Keratinocyte (primary cell): ENCODE measurements around the gene LINGO1. TPM values are rescaled to one million over a fixed set of nuclear protein-coding genes. Genes with fewer than 3 reads are reported as not detected.

Experiments
- DNase-seq: peaks from one replicate; pipeline ENCODE4 v3.0.0-alpha.2; 2011; ENCODE audit warnings: low read depth, missing footprints, low spot score
- FAIRE-seq: peaks from 2 replicates; lab custom pipeline; 2011; peaks lifted over from hg19 to GRCh38; lab: Jason Lieb, UNC
- H2AFZ ChIP-seq: 2 replicates; pipeline ENCODE4 v1.6.0; 2012; ENCODE audit warnings: low read length, control low read depth, inconsistent platforms; ENCODE audit not compliant: control insufficient read depth
- H3K27ac ChIP-seq: 2 replicates; pipeline ENCODE4 v1.5.1; 2011; ENCODE audit warnings: low read length; ENCODE audit not compliant: control insufficient read depth, insufficient read depth
- H3K27me3 ChIP-seq: 3 replicates; pipeline ENCODE4 v1.6.0; 2011; ENCODE audit warnings: low read length; ENCODE audit not compliant: control insufficient read depth, insufficient read depth; ENCODE audit errors: extremely low read depth
- H3K36me3 ChIP-seq, 2 experiments: 2 replicates in 1 of 2; 3 replicates in 1 of 2; pipeline ENCODE4 v1.5.1; 2011; ENCODE audit warnings: low read length in 2 of 2, mild to moderate bottlenecking in 1 of 2; ENCODE audit not compliant: control insufficient read depth in 2 of 2, insufficient read depth in 2 of 2; ENCODE audit errors: extremely low read depth in 1 of 2
- H3K4me1 ChIP-seq: 3 replicates; pipeline ENCODE4 v1.5.1; 2011; ENCODE audit warnings: low read length; ENCODE audit not compliant: control insufficient read depth, insufficient read depth; ENCODE audit errors: extremely low read depth
- H3K4me2 ChIP-seq: 3 replicates; pipeline ENCODE4 v1.6.0; 2011; ENCODE audit warnings: low read depth, low read length; ENCODE audit not compliant: control insufficient read depth, insufficient read depth; ENCODE audit errors: extremely low read depth
- H3K4me3 ChIP-seq, 3 experiments: fragments of 200-600 bp in 1 of 3; sonication (generic) in 1 of 3; 2 replicates in 2 of 3; 3 replicates in 1 of 3; pipeline ENCODE4 v1.5.1; 2011 to 2016; ENCODE audit warnings: low read length in 3 of 3, mild to moderate bottlenecking in 3 of 3, control low read depth in 2 of 3, inconsistent platforms in 1 of 3, low read depth in 1 of 3, mixed read lengths in 1 of 3, mixed run types in 1 of 3, moderate library complexity in 1 of 3; ENCODE audit not compliant: control insufficient read depth in 2 of 3, insufficient read depth in 2 of 3; ENCODE audit errors: extremely low read depth in 1 of 3
- H3K79me2 ChIP-seq: 2 replicates; pipeline ENCODE4 v1.6.0; 2012; ENCODE audit warnings: low read length; ENCODE audit not compliant: control insufficient read depth, insufficient read depth
- H3K9ac ChIP-seq: 3 replicates; pipeline ENCODE4 v1.6.0; 2011; ENCODE audit warnings: low read length; ENCODE audit not compliant: control insufficient read depth, insufficient read depth; ENCODE audit errors: extremely low read depth
- H3K9me1 ChIP-seq: 3 replicates; pipeline ENCODE4 v1.6.0; 2011; ENCODE audit warnings: low read length; ENCODE audit not compliant: control insufficient read depth, insufficient read depth; ENCODE audit errors: extremely low read depth
- H3K9me3 ChIP-seq: 2 replicates; pipeline ENCODE4 v1.5.1; 2012; ENCODE audit warnings: low read depth, low read length; ENCODE audit not compliant: control insufficient read depth
- H4K20me1 ChIP-seq: 3 replicates; pipeline ENCODE4 v1.6.0; 2011; ENCODE audit warnings: low read length; ENCODE audit not compliant: control insufficient read depth, insufficient read depth; ENCODE audit errors: extremely low read depth
- CTCF ChIP-seq, 3 experiments: IDR thresholded peaks in 1 of 3; conservative IDR thresholded peaks in 1 of 3; optimal IDR thresholded peaks in 1 of 3; 2 replicates in 2 of 3; 3 replicates in 1 of 3; pipeline versions ENCODE3 to v1.5.1; 2011; ENCODE audit warnings: low read length in 3 of 3, mild to moderate bottlenecking in 3 of 3, moderate library complexity in 2 of 3, control low read depth in 1 of 3, inconsistent platforms in 1 of 3; ENCODE audit not compliant: insufficient read depth in 2 of 3; ENCODE audit errors: extremely low read depth in 1 of 3
- EZH2 ChIP-seq: IDR thresholded peaks from one replicate; pipeline ENCODE4 v1.6.1; 2012; ENCODE audit warnings: inconsistent platforms, mild to moderate bottlenecking, low read length, moderate library complexity
- dilution Hi-C: fragments of 300-500 bp; cut with MboI; formaldehyde crosslinking; loops from one replicate; pipeline ENCODE4 v1.7.0; 2020; ENCODE audit warnings: low sequenced_read_pairs; ENCODE audit not compliant: extremely low pct_ligation_motif_present
- polyA plus RNA-seq, 5 experiments: library from polyadenylated mRNA; depleted of rRNA in 3 of 5; stranded (reverse) in 3 of 5; stranded (forward) in 1 of 5; unstranded in 1 of 5; fragments of >200 nt; gene quantifications; 1 replicate in 1 of 5; 2 replicates in 3 of 5; 3 replicates in 1 of 5; pipeline versions ENCODE4 v1.2.1 to v1.2.3, GENCODE V29; 2011 to 2012; ENCODE audit warnings: missing spikeins in 2 of 5, low read depth in 1 of 5, low replicate concordance in 1 of 5

Gene LINGO1
- polyA plus RNA-seq, 1 donor (not counting 4 experiments of a cell fraction or from before 2014, with no cell fraction given), result not detected

GRCh38 chr15:77612958-77613601 lies 19.6 kb downstream of the LINGO1 start:
- TF ChIP-seq EZH2 (no peak), CTCF (optimal IDR thresholded peaks at IDR 0.05 in 1 of 3, IDR thresholded peaks at IDR 0.05 in 1 of 3, conservative IDR thresholded peaks at IDR 0.05 in 1 of 3; ENCODE audit: extremely low read depth in 1 of 3, insufficient read depth in 2 of 3, low read length in 3 of 3) (no peak)
- H3K27ac ChIP-seq, result no peak overlapping the region
- H3K79me2 ChIP-seq, result no peaks in the 10 kb centered on the region
- H3K4me1 ChIP-seq, result no peaks in the 10 kb centered on the region
- H3K36me3 ChIP-seq, result no peaks in the 10 kb centered on the region
- H2AFZ ChIP-seq, result no peak overlapping the region
- no peaks in the 10 kb centered on the region for H3K9me1 ChIP-seq
- dilution Hi-C loops, result no loop called here
- no peaks in the 10 kb centered on the region for H4K20me1 ChIP-seq
- no peak for FAIRE-seq
- DNase-seq, result no peak
- H3K9me3 ChIP-seq, result no peaks in the 10 kb centered on the region
- H3K4me3 ChIP-seq, result no peak overlapping the region
- H3K4me2 ChIP-seq, result no peak overlapping the region
- no peak overlapping the region for H3K9ac ChIP-seq
- peaks cover 2% of the 10 kb centered on the region for H3K27me3 ChIP-seq

- H3K4me2 ChIP-seq, result no peak overlapping the region
- H3K4me3 ChIP-seq, result no peak overlapping the region
- FAIRE-seq (no peak), DNase-seq (no peak)
- no peaks in the 10 kb centered on the region for H3K9me1 ChIP-seq
- no peaks in the 10 kb centered on the region for H3K79me2 ChIP-seq
- H3K27ac ChIP-seq, result no peak overlapping the region
- no peaks in the 10 kb centered on the region for H4K20me1 ChIP-seq
- no peak overlapping the region for H3K9ac ChIP-seq
- no peaks in the 10 kb centered on the region for H3K4me1 ChIP-seq
- H3K36me3 ChIP-seq, result no peaks in the 10 kb centered on the region
- dilution Hi-C loops, result no loop called here
- peaks cover 2% of the 10 kb centered on the region for H3K27me3 ChIP-seq
- TF ChIP-seq EZH2, result no peak
- TF ChIP-seq CTCF (optimal IDR thresholded peaks at IDR 0.05 in 1 of 3, IDR thresholded peaks at IDR 0.05 in 1 of 3, conservative IDR thresholded peaks at IDR 0.05 in 1 of 3; ENCODE audit: extremely low read depth in 1 of 3, insufficient read depth in 2 of 3, low read length in 3 of 3), result no peak
- H2AFZ ChIP-seq, result no peak overlapping the region
- H3K9me3 ChIP-seq, result no peaks in the 10 kb centered on the region
These were observed 20.9 kb downstream of the LINGO1 start for GRCh38 chr15:77611767-77612166.
